GM10266 (cell line): ENCODE data around the gene YBX2.

ENCODE experiments used
- DNase-seq: peaks from one replicate; pipeline ENCODE4 v3.0.0; 2012; ENCODE audit errors: extremely low spot score
- TF ChIP-seq, protein P1 (sequence below): IDR thresholded peaks from 2 replicates; pipeline ENCODE4 v1.5.1; 2012; ENCODE audit warnings: mild to moderate bottlenecking, low read depth; ENCODE audit not compliant: control insufficient read depth, insufficient read depth; ENCODE audit errors: missing control alignments

The YBX2 gene

DNA sequence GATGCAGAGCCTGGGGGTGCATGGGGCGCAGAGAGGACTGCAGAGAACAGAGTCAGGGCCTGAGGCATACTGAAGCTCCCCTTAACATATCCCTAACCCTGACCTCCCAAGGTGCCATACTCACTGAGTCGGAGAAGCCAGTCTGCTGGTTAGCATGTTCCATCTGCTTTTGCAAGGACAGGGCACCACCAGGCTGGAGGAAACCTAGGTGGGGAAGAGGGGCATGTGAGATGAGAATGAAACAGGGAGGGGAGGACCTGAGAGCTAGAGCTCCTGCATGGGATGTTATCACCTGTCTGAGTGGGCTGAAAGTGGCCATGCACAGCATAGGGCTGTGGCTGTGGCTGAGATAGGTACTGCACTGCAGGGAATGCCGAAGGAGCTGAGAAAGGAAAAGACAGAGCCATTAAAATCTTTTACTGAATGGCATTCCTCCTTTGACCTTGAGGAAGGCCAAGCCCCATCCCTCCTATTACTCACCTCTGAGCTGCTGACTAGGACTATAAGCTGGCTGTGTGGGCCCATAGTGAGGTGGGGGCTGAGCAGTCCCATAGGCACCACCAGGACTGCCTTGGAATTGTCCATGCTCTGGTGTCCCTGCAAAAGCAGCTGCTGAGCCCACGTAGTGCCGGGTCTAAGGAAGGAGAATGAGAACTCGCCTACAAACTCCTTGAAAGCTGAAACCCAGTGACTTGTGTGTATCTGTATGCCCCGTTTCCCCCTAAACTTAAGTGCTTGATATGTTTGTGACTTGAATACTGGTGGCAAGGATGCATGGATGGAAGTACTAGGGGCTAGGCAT lies 18.9 kb upstream of the YBX2 start:
- TF ChIP-seq, protein P1, sequence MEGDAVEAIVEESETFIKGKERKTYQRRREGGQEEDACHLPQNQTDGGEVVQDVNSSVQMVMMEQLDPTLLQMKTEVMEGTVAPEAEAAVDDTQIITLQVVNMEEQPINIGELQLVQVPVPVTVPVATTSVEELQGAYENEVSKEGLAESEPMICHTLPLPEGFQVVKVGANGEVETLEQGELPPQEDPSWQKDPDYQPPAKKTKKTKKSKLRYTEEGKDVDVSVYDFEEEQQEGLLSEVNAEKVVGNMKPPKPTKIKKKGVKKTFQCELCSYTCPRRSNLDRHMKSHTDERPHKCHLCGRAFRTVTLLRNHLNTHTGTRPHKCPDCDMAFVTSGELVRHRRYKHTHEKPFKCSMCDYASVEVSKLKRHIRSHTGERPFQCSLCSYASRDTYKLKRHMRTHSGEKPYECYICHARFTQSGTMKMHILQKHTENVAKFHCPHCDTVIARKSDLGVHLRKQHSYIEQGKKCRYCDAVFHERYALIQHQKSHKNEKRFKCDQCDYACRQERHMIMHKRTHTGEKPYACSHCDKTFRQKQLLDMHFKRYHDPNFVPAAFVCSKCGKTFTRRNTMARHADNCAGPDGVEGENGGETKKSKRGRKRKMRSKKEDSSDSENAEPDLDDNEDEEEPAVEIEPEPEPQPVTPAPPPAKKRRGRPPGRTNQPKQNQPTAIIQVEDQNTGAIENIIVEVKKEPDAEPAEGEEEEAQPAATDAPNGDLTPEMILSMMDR: no peak
- DNase-seq: peak; percentile 24

GRCh38 chr17:7312432-7313087 lies 18.1 kb upstream of the YBX2 start:
- peak; percentile 5 for DNase-seq
- TF ChIP-seq, protein P1: no peak

- TF ChIP-seq, protein P1: no peak
- no peak for DNase-seq
These were observed 16.8 kb upstream of the YBX2 start for GRCh38 chr17:7311110-7311705.

DNA sequence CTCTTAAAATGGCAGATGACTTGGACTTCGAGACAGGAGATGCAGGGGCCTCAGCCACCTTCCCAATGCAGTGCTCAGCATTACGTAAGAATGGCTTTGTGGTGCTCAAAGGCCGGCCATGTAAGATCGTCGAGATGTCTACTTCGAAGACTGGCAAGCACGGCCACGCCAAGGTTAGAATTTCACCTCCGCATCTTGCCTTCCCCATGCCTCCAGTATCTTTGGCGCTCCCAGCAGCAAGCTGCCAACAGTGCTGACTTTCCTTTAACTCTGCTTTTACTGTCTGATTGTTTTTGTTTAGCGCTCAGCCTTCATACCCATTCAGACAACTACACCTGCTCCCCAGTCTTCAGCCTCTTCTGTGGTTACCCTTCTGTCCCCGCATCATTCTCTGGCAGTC lies 15.2 kb upstream of the YBX2 start:
- TF ChIP-seq, protein P1: no peak
- DNase-seq: no peak

GRCh38 chr17:7308625-7309433 lies 14.4 kb upstream of the YBX2 start:
- TF ChIP-seq, protein P1: no peak
- peak; percentile 87 for DNase-seq

DNA sequence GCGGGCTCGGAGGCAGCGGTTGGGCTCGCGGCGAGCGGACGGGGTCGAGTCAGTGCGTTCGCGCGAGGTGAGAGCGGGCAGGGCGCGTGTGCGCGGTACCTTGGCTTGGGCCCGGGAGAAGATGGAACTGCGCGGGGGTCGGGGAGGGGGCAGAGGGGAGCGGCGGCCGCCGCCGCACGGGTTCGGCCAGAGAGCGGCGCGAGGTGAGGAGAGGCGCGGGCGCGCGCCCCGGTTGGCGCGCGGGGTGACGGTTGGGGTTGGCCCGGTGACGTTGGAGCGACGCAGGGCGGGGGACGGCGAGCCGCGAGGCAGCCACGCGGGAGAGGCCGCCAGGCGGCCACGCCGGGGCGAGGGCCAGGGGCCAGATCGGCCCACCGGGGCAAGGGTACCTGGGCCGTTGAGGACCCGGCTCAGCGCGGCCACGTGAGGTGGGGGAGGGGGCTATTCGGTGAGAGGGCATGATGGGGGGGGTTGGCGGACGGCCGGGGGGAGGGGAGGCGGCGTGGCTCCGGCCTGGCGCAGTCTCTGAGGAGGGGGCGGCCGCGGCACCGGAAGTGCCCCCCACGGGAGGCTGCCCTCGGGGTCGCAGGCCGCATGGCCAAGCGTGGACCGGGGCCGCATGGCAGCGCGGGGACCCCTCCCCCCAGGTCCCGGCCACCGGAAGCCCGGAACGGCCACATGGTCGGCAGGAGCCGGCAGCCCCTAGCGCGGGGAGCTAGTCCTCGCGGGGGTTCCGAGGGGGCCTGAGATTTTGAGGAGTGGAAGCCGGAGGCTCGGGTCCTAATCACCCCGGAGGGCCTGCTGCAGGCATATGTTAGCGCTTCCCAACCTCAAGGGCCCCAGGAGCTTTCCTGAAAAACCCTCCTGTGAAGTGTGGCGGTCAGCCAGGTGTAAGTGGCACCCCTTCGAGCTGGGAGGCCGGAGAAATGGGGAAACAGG lies 13.5 kb upstream of the YBX2 start:
- no peak for DNase-seq
- TF ChIP-seq, protein P1: no peak
